22Rv1 (cell line): ENCODE data around the gene TNK1.

ENCODE experiments used
- H3K27ac ChIP-seq: fragments of 450-650 bp; 2 replicates; pipeline ENCODE4 v1.5.1; 2017
- CTCF ChIP-seq: fragments of 450-650 bp; IDR thresholded peaks from 2 replicates; pipeline ENCODE4 v1.5.1; 2017; ENCODE audit warnings: mild to moderate bottlenecking
- ZFX ChIP-seq: fragments of 450-650 bp; IDR thresholded peaks from 2 replicates; pipeline ENCODE4 v1.6.1; 2017; ENCODE audit warnings: antibody characterized with exemption, borderline replicate concordance

The TNK1 gene

GRCh38 chr17:7408863-7409262 lies 28.0 kb downstream of the TNK1 start:
- no peak for TF ChIP-seq ZFX
- no peak for TF ChIP-seq CTCF
- H3K27ac ChIP-seq: no peak overlapping the region

GRCh38 chr17:7409716-7410115 lies 28.8 kb downstream of the TNK1 start:
- TF ChIP-seq ZFX (no peak), CTCF (no peak)
- no peak overlapping the region for H3K27ac ChIP-seq

GRCh38 chr17:7410634-7411426 lies 29.9 kb downstream of the TNK1 start:
- no peak overlapping the region for H3K27ac ChIP-seq
- TF ChIP-seq CTCF (no peak), ZFX (no peak)

DNA sequence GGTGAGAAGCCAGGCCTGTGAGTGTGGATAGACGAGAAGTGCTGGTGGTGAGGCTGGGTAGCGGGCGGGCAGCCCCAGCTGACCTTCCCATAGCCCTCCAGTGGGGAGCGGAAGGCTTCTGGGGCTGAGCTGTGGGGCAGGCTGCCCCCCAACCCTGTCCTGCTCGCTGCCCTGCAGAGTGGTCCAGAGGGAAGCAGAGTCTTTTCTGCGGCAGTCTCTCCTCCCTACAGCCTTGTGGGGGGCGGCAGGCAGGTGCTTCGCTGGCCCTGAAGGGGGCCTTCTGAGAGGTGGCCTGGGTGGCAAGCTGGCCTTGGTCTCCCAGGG lies 30.5 kb downstream of the TNK1 start:
- H3K27ac ChIP-seq: no peak overlapping the region
- TF ChIP-seq CTCF (no peak), ZFX (no peak)

GRCh38 chr17:7413346-7413985 lies 32.6 kb downstream of the TNK1 start:
- TF ChIP-seq CTCF (no peak), ZFX (no peak)
- H3K27ac ChIP-seq: no peak overlapping the region

DNA sequence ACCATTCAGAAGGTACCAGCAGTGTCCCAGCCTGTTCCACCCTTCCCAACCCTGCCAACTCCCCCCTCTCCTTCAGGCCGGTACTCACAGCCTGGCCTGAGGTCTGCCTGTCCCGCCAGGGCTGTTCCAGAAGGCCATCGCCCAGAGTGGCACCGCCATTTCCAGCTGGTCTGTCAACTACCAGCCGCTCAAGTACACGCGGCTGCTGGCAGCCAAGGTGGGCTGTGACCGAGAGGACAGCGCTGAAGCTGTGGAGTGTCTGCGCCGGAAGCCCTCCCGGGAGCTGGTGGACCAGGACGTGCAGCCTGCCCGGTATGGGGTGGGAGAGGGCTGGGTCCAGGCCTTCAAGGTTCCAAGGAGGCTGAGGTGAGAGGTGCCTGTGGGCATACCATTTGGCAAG lies 33.9 kb downstream of the TNK1 start:
- no peak overlapping the region for H3K27ac ChIP-seq

More for the DNA sequence above, 33.9 kb downstream of the TNK1 start:
- TF ChIP-seq ZFX (no peak), CTCF (no peak)
